OCI-LY7 (cell line): ENCODE data around the gene SMAGP. TPM values are rescaled to one million over a fixed set of nuclear protein-coding genes. Genes with fewer than 3 reads are reported as not detected.

ENCODE experiments used
- BruUV-seq: library from RNA; stranded (reverse); fragments of 400-500 nt; replicated peaks from 2 replicates; lab custom pipeline; 2021; lab: Mats Ljungman, UMichigan
- CTCF ChIA-PET: fragments of 300-600 bp; sonication (Branson Sonifier 250); formaldehyde crosslinking; loops from one replicate; lab custom pipeline; 2022; ENCODE audit warnings: antibody characterized with exemption; ENCODE audit not compliant: unreplicated experiment; lab: Charles Lee
- POLR2A ChIA-PET: fragments of 300-600 bp; sonication (Branson Sonifier 250); formaldehyde crosslinking; loops from one replicate; lab custom pipeline; 2022; ENCODE audit warnings: antibody characterized with exemption; lab: Charles Lee
- DNase-seq: peaks from one replicate; pipeline ENCODE4 v3.0.0-alpha.2; 2015; ENCODE audit warnings: low spot score
- H2AFZ ChIP-seq: fragments of 200-600 bp; sonication (generic), shearing (Covaris generic); 2 replicates; pipeline ENCODE4 v1.6.1; 2014; ENCODE audit warnings: mild to moderate bottlenecking, antibody characterized with exemption, low read length, moderate library complexity
- H3K27ac ChIP-seq: fragments of 200-600 bp; sonication (generic); 2 replicates; pipeline ENCODE4 v1.5.1; 2014; ENCODE audit warnings: mixed run types, low read depth, mild to moderate bottlenecking, moderate library complexity, low read length, inconsistent platforms; ENCODE audit not compliant: poor library complexity, severe bottlenecking
- H3K36me3 ChIP-seq: fragments of 200-600 bp; sonication (generic); 2 replicates; pipeline ENCODE4 v1.6.1; 2014; ENCODE audit warnings: mild to moderate bottlenecking, antibody characterized with exemption, low read length, moderate library complexity, mixed read lengths; ENCODE audit not compliant: insufficient read depth
- H3K4me1 ChIP-seq: fragments of 200-600 bp; sonication (generic); 2 replicates; pipeline ENCODE4 v1.5.1; 2014; ENCODE audit warnings: mild to moderate bottlenecking, low read length; ENCODE audit not compliant: insufficient read depth, poor library complexity, severe bottlenecking
- H3K4me2 ChIP-seq: fragments of 200-600 bp; sonication (generic); 2 replicates; pipeline ENCODE4 v1.6.1; 2014; ENCODE audit warnings: mild to moderate bottlenecking, low read length
- H3K4me3 ChIP-seq: fragments of 200-600 bp; sonication (generic); 2 replicates; pipeline ENCODE4 v1.5.1; 2014; ENCODE audit warnings: mild to moderate bottlenecking, low read depth, low read length; ENCODE audit not compliant: poor library complexity, severe bottlenecking
- H3K79me2 ChIP-seq: fragments of 200-600 bp; sonication (generic); 2 replicates; pipeline ENCODE4 v1.6.1; 2016; ENCODE audit warnings: low read depth, mild to moderate bottlenecking, low read length, moderate library complexity, mixed read lengths; ENCODE audit not compliant: insufficient read depth
- H3K9me2 ChIP-seq: fragments of 200-600 bp; sonication (generic); 2 replicates; pipeline ENCODE4 v1.6.1; 2016; ENCODE audit warnings: mild to moderate bottlenecking, low read length, mixed read lengths; ENCODE audit not compliant: insufficient read depth
- H3K9me3 ChIP-seq: fragments of 200-600 bp; sonication (generic); 2 replicates; pipeline ENCODE4 v1.6.1; 2014; ENCODE audit warnings: mild to moderate bottlenecking, mixed run types, low read length, mixed read lengths
- H4K20me1 ChIP-seq: fragments of 200-600 bp; sonication (generic); 2 replicates; pipeline ENCODE4 v1.6.1; 2014; ENCODE audit warnings: mild to moderate bottlenecking, antibody characterized with exemption, low read length, moderate library complexity, mixed read lengths; ENCODE audit not compliant: insufficient read depth
- EZH2phosphoT487 ChIP-seq: fragments of 200-600 bp; sonication (generic); IDR thresholded peaks from 2 replicates; pipeline ENCODE4 v1.6.1; 2018; ENCODE audit warnings: low read depth, borderline replicate concordance, mild to moderate bottlenecking, mixed run types, antibody characterized with exemption, low read length, moderate library complexity, mixed read lengths
- intact Hi-C: fragments of 100-400 bp; cut with micrococcal nuclease; formaldehyde crosslinking; loops from one replicate; pipeline ENCODE4 v1.10.0; 2022; ENCODE audit not compliant: unreplicated experiment
- total RNA-seq, 2 experiments: library from RNA; depleted of rRNA in 1 of 2; stranded (reverse); fragments of >200 nt in 1 of 2; shearing (Covaris generic) in 1 of 2; gene quantifications; 2 replicates each; pipeline ENCODE4 v1.2.3, GENCODE V29; 2014 to 2022
- TF ChIP-seq, protein P1 (sequence below): fragments of 200-600 bp; sonication (generic); conservative IDR thresholded peaks from 2 replicates; pipeline ENCODE4 v1.5.1; 2014; ENCODE audit warnings: mild to moderate bottlenecking, antibody characterized with exemption, low read length, moderate library complexity, mixed read lengths

SMAGP gene
- total RNA-seq, 2 experiments from 2014 or later, result 2.6 TPM; not detected in 1

DNA sequence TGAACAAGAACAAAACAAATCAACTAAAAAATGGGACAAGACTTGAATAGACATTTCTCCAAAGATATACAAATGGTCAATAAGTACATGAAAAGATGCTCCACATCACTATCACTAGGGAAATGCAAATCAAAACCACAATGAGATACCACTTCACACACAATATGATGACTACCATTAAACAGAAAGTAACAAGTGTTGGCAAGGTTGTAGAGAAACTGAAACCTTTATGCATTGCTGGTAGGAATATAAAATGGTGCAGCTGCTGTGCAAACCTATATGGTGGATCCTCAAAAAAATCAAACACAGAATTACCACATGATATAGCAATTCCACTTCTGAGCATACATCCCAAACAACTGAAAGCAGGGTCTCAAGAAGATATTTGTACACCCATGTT is 5.2 kb downstream of the SMAGP start:
- Histone ChIP-seq H3K79me2 (no peaks in the 10 kb centered on the region), H3K9me3 (no peaks in the 10 kb centered on the region)

GRCh38 chr12:51264297-51264696 is 5.9 kb downstream of the SMAGP start:
- Histone ChIP-seq H3K27ac (no peak overlapping the region), H3K36me3 (no peaks in the 10 kb centered on the region), H3K4me1 (no peaks in the 10 kb centered on the region), H3K4me2 (no peak overlapping the region), H4K20me1 (no peaks in the 10 kb centered on the region), H2AFZ (no peak overlapping the region), H3K9me2 (no peaks in the 10 kb centered on the region), H3K79me2 (no peaks in the 10 kb centered on the region), H3K4me3 (no peak overlapping the region), H3K9me3 (no peaks in the 10 kb centered on the region)
- no peak for DNase-seq
- ChIA-PET CTCF (interaction anchor here (0.7 kb wide), 1 partner anchor 11 kb away, joined by 3 read pairs; no protein-coding TSS in a partner anchor), POLR2A (interaction anchor here (0.7 kb wide), 1 partner anchor 40 kb away, joined by 4 read pairs; no protein-coding TSS in a partner anchor)
- no TSS peak for BruUV-seq
- intact Hi-C loops, result no loop called here
- no peak for TF ChIP-seq EZH2phosphoT487
- TF ChIP-seq, protein P1, sequence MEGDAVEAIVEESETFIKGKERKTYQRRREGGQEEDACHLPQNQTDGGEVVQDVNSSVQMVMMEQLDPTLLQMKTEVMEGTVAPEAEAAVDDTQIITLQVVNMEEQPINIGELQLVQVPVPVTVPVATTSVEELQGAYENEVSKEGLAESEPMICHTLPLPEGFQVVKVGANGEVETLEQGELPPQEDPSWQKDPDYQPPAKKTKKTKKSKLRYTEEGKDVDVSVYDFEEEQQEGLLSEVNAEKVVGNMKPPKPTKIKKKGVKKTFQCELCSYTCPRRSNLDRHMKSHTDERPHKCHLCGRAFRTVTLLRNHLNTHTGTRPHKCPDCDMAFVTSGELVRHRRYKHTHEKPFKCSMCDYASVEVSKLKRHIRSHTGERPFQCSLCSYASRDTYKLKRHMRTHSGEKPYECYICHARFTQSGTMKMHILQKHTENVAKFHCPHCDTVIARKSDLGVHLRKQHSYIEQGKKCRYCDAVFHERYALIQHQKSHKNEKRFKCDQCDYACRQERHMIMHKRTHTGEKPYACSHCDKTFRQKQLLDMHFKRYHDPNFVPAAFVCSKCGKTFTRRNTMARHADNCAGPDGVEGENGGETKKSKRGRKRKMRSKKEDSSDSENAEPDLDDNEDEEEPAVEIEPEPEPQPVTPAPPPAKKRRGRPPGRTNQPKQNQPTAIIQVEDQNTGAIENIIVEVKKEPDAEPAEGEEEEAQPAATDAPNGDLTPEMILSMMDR, result no peak

More for the DNA sequence above, 5.2 kb downstream of the SMAGP start:
- no TSS peak for BruUV-seq
- Histone ChIP-seq H3K4me2 (no peak overlapping the region), H3K27ac (no peak overlapping the region), H3K4me3 (no peak overlapping the region), H3K36me3 (no peaks in the 10 kb centered on the region), H3K4me1 (no peaks in the 10 kb centered on the region), H3K9me2 (no peaks in the 10 kb centered on the region), H4K20me1 (no peaks in the 10 kb centered on the region), H2AFZ (no peak overlapping the region)
- ChIA-PET CTCF (no interaction called here), POLR2A (interaction anchor here (0.7 kb wide), 1 partner anchor 41 kb away, joined by 4 read pairs; no protein-coding TSS in a partner anchor)
- TF ChIP-seq EZH2phosphoT487, result no peak
- TF ChIP-seq, protein P1, result no peak
- intact Hi-C loops, result no loop called here
- no peak for DNase-seq

DNA sequence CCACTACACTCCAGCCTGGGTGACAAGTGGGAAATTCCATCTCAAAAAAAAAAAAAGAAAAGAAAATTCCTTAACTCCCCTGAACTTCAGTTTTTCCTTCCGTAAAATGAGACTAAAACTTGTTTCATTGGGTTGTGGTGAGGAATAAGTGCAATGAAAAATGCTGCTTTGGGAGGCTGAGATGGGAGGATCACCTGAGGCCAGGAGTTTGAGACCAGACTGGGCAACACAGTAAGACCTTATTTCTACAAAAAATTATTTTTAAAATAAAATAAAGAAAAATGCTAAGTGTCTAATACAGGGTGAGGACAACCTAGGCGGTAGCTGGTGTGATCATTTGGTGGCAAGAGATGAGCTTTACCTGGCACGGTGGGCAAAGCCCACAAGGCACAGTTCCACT is 6.9 kb downstream of the SMAGP start:
- no peak for DNase-seq
- Histone ChIP-seq H3K36me3 (no peaks in the 10 kb centered on the region), H3K4me3 (no peak overlapping the region), H3K4me2 (no peak overlapping the region), H2AFZ (no peak overlapping the region), H4K20me1 (no peaks in the 10 kb centered on the region), H3K9me2 (no peaks in the 10 kb centered on the region), H3K79me2 (no peaks in the 10 kb centered on the region), H3K4me1 (no peaks in the 10 kb centered on the region), H3K9me3 (no peaks in the 10 kb centered on the region), H3K27ac (no peak overlapping the region)
- ChIA-PET CTCF (interaction anchor here (2.6 kb wide), 1 partner anchor 78 kb away, joined by 16 read pairs; no protein-coding TSS in a partner anchor), POLR2A (interaction anchor here (1.4 kb wide), 1 partner anchor 20 kb away, joined by 5 read pairs; no protein-coding TSS in a partner anchor)
- BruUV-seq, result no TSS peak
- intact Hi-C loops, result no loop called here
- TF ChIP-seq, protein P1, result no peak
- TF ChIP-seq EZH2phosphoT487, result no peak
